ENCODE data around the gene CACNG8. TPM values are rescaled to one million over a fixed set of nuclear protein-coding genes. Genes with fewer than 3 reads are reported as not detected.

CACNG8 gene
- total and polyA plus RNA-seq, 9 donors, result 0.03 to 0.13 (median 0.08) TPM; not detected in 3

DNA sequence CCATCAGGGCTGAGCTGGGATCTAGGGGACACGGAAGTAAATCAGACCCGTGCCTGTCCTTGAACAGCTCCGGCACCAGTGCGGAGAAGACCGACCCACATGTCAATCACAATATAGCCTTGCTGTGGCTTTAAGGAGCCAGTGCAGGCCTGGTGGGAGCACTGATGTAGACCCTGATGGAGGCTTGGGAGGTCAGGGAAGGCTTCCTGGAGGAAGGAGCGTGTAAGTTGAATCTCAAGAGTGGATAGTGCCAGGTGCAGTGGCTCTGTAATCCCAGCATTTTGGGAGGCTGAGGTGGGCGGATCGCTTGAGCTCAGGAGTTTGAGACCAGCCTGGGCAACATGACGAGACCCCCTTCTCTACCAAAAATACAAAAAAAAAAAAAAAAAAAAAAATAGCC is 10.8 kb upstream of the CACNG8 start:
- Histone ChIP-seq H3K36me3 (no peaks in the 10 kb centered on the region), H3K4me3 (no peak overlapping the region), H3K27ac (no peak overlapping the region), H3K27me3 (no peaks in the 10 kb centered on the region), H3K9me3 (no peaks in the 10 kb centered on the region), H3K4me1 (ENCODE audit: insufficient read depth) (no peaks in the 10 kb centered on the region)
- TF ChIP-seq EP300 (IDR thresholded peaks at IDR 0.05) (no peak), POLR2A (IDR thresholded peaks at IDR 0.05) (no peak)
- TF ChIP-seq, protein P1, sequence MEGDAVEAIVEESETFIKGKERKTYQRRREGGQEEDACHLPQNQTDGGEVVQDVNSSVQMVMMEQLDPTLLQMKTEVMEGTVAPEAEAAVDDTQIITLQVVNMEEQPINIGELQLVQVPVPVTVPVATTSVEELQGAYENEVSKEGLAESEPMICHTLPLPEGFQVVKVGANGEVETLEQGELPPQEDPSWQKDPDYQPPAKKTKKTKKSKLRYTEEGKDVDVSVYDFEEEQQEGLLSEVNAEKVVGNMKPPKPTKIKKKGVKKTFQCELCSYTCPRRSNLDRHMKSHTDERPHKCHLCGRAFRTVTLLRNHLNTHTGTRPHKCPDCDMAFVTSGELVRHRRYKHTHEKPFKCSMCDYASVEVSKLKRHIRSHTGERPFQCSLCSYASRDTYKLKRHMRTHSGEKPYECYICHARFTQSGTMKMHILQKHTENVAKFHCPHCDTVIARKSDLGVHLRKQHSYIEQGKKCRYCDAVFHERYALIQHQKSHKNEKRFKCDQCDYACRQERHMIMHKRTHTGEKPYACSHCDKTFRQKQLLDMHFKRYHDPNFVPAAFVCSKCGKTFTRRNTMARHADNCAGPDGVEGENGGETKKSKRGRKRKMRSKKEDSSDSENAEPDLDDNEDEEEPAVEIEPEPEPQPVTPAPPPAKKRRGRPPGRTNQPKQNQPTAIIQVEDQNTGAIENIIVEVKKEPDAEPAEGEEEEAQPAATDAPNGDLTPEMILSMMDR (IDR thresholded peaks at IDR 0.05), result no peak
- intact Hi-C loops (cut with DNase I), result no loop called here
- 78 to 81% (median 80%) methylated on average over 9 of the region's 9 CpGs for WGBS, 3 donors
- no peak for DNase-seq

DNA sequence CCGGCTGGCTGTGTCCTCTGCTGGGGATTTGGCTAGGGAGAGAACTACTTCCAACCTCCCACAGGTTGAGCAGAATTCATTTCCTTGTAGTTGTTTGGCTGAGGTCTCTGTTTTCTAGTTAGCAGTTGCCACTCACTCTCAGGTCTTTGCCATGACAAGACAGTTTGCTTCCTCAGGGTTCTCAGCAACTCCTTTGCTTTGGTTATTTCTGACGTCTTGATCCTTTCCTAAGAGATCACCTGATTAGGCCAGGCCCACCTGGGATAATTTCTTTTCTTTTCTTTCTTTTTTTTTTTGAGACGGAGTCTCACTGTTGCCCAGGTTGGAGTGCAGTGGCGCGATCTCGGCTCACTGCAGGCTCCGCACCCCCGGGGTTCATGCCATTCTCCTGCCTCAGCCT is 9.4 kb upstream of the CACNG8 start:
- no peaks in the 10 kb centered on the region for H3K27me3 ChIP-seq
- no peak overlapping the region for H3K4me3 ChIP-seq
- no peaks in the 10 kb centered on the region for H3K9me3 ChIP-seq
- WGBS, 3 donors, result 76 to 89% (median 87%) methylated on average over 8 of the region's 8 CpGs
- no peak overlapping the region for H3K27ac ChIP-seq
- H3K4me1 ChIP-seq (ENCODE audit: insufficient read depth), result no peaks in the 10 kb centered on the region
- TF ChIP-seq POLR2A (IDR thresholded peaks at IDR 0.05), result no peak
- TF ChIP-seq, protein P1 (IDR thresholded peaks at IDR 0.05), result no peak
- no peak for TF ChIP-seq EP300 (IDR thresholded peaks at IDR 0.05)
- intact Hi-C loops (cut with DNase I), result no loop called here
- no peak for DNase-seq
- no peaks in the 10 kb centered on the region for H3K36me3 ChIP-seq

DNA sequence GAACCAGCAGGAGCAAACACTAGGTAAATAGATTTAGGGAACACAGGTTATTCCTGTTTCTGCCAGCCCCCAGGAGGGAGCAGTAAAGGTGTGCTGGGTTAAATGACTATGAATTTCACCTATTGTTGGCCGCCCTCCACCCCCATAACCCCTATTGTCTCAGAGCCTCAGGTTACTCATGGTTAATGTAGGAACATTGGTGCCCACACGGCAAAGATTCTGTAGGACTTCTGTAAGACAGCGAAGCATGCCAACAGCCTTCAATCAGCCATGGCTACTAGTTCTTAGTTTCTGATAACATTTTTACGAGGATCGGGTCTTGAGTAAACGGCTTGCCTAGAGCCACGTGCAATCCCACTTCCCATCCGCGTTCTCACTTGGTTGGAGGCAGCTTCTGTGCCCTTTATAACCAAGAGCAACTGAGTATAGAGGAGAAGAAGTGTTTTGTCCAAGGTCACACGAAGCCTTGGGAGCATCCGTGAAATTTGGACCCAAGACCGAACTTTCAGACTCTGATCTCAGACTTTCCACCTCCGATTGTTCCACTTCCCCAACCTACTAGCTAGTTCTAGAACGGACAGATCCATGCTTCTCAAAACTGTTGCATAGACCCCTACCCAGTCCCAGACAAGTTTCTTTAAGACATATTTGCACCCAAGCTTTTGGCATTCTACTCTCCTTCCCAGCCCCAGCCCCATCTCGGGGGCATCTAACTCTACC is 5.1 kb upstream of the CACNG8 start:
- no peak overlapping the region for H3K4me3 ChIP-seq
- intact Hi-C loops (cut with DNase I), result no loop called here
- no peaks in the 10 kb centered on the region for H3K27me3 ChIP-seq
- H3K9me3 ChIP-seq, result no peaks in the 10 kb centered on the region
- TF ChIP-seq EP300 (IDR thresholded peaks at IDR 0.05) (no peak), POLR2A (IDR thresholded peaks at IDR 0.05) (no peak)
- TF ChIP-seq, protein P1 (IDR thresholded peaks at IDR 0.05), result no peak
- DNase-seq, result no peak
- no peaks in the 10 kb centered on the region for H3K36me3 ChIP-seq
- H3K4me1 ChIP-seq (ENCODE audit: insufficient read depth), result no peaks in the 10 kb centered on the region
- no peak overlapping the region for H3K27ac ChIP-seq
- 3 to 6% (median 4%) methylated on average over 15 of the region's 15 CpGs for WGBS, 3 donors

DNA sequence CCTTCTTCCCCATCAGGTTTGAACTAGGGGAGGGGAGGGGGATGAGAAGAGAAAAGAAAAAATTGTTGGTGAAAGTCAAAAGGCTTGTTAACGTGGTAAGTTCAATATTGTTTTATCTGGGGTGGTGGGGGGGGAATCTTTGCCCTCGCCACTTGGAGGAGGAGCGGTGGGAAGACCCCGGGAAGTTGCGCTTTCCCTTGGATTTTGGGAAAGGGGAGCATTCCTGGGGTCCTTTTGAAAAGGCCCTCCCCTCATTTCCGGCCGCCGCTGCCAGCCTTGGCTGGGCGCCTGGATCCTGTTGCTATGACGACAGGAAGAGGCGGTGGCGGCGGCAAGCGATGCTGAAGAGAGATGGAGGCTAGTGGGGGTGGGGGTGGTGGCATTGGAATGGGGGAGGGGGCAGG is 4.6 kb upstream of the CACNG8 start:
- Histone ChIP-seq H3K36me3 (no peaks in the 10 kb centered on the region), H3K9me3 (no peaks in the 10 kb centered on the region), H3K27ac (no peak overlapping the region), H3K27me3 (no peaks in the 10 kb centered on the region), H3K4me3 (no peak overlapping the region), H3K4me1 (ENCODE audit: insufficient read depth) (no peaks in the 10 kb centered on the region)
- WGBS, 3 donors, result 1% methylated on average over 14 of the region's 14 CpGs
- no peak for DNase-seq
- intact Hi-C loops (cut with DNase I), result no loop called here
- TF ChIP-seq, protein P1 (IDR thresholded peaks at IDR 0.05), result no peak
- TF ChIP-seq POLR2A (IDR thresholded peaks at IDR 0.05) (no peak), EP300 (IDR thresholded peaks at IDR 0.05) (no peak)

Measured in ovary (tissue), 9 donors.